MM.1S (cell line): ENCODE measurements around the gene IL13.

Experiments
- DNase-seq: peaks from one replicate; pipeline ENCODE4 v3.0.0-alpha.2; 2015
- H2AFZ ChIP-seq: fragments of 300-600 bp; sonication (generic); 2 replicates; pipeline ENCODE4 v1.6.0; 2016; ENCODE audit warnings: antibody characterized with exemption, low read length
- H3F3A ChIP-seq: fragments of 300-600 bp; sonication (generic); 2 replicates; pipeline ENCODE4 v1.6.1; 2016; ENCODE audit warnings: mild to moderate bottlenecking, antibody characterized with exemption, low read length, moderate library complexity, mixed read lengths; ENCODE audit not compliant: insufficient read depth
- H3K27ac ChIP-seq: fragments of 300-600 bp; sonication (generic); 2 replicates; pipeline ENCODE4 v1.5.1; 2016; ENCODE audit warnings: mild to moderate bottlenecking, low read length
- H3K27me3 ChIP-seq: fragments of 300-600 bp; sonication (generic); replicated peaks from 2 replicates; pipeline ENCODE4 v1.6.0; 2016; ENCODE audit warnings: low read length; ENCODE audit not compliant: insufficient read depth
- H3K36me3 ChIP-seq: fragments of 300-600 bp; sonication (generic); replicated peaks from 2 replicates; pipeline ENCODE4 v1.6.1; 2016; ENCODE audit warnings: mild to moderate bottlenecking, low read length, mixed read lengths; ENCODE audit not compliant: insufficient read depth
- H3K4me1 ChIP-seq: fragments of 300-600 bp; sonication (generic); 2 replicates; pipeline ENCODE4 v1.6.1; 2016; ENCODE audit warnings: low read length, mixed read lengths
- H3K4me2 ChIP-seq: fragments of 300-600 bp; sonication (generic); 2 replicates; pipeline ENCODE4 v1.6.0; 2016; ENCODE audit warnings: low read depth, low read length
- H3K4me3 ChIP-seq: fragments of 300-600 bp; sonication (generic); 2 replicates; pipeline ENCODE4 v1.5.1; 2016; ENCODE audit warnings: low read length, mixed read lengths
- H3K79me2 ChIP-seq: fragments of 300-600 bp; sonication (generic); 2 replicates; pipeline ENCODE4 v1.6.1; 2016; ENCODE audit warnings: mixed run types, low read length, mixed read lengths
- H3K9ac ChIP-seq: fragments of 300-600 bp; sonication (generic); 2 replicates; pipeline ENCODE4 v1.6.1; 2016; ENCODE audit warnings: low read length, mixed read lengths
- H3K9me2 ChIP-seq: fragments of 300-600 bp; sonication (generic); replicated peaks from 2 replicates; pipeline ENCODE4 v1.6.1; 2016; ENCODE audit warnings: mild to moderate bottlenecking, low read length, mixed read lengths; ENCODE audit not compliant: insufficient read depth
- H3K9me3 ChIP-seq: fragments of 300-600 bp; sonication (generic); replicated peaks from 2 replicates; pipeline ENCODE4 v1.6.1; 2016; ENCODE audit warnings: mild to moderate bottlenecking, low read length, mixed read lengths; ENCODE audit not compliant: insufficient read depth
- H4K20me1 ChIP-seq: fragments of 300-600 bp; sonication (generic); 2 replicates; pipeline ENCODE4 v1.6.1; 2016; ENCODE audit warnings: mild to moderate bottlenecking, low read length, moderate library complexity, mixed read lengths; ENCODE audit not compliant: insufficient read depth
- CTCF ChIP-seq: fragments of 300-600 bp; sonication (generic); IDR thresholded peaks from 2 replicates; pipeline ENCODE4 v1.5.1; 2016; ENCODE audit warnings: antibody characterized with exemption, low read length, mixed read lengths
- EZH2 ChIP-seq: fragments of 300-600 bp; sonication (generic); optimal IDR thresholded peaks from 2 replicates; pipeline ENCODE3; 2017; ENCODE audit warnings: low read depth, mild to moderate bottlenecking, antibody characterized with exemption, low read length, mixed read lengths
- EZH2phosphoT487 ChIP-seq: fragments of 300-600 bp; sonication (generic); IDR thresholded peaks from 2 replicates; pipeline ENCODE4 v1.6.1; 2018; ENCODE audit warnings: antibody characterized with exemption, low read length

The IL13 gene

GRCh38 chr5:132677191-132677590 is 19.2 kb downstream of the IL13 start:
- Histone ChIP-seq H3K4me3 (no peak overlapping the region), H3K9ac (no peak overlapping the region), H3K36me3 (no peaks in the 10 kb centered on the region), H2AFZ (no peak overlapping the region), H3K4me2 (no peak overlapping the region), H3K27ac (no peak overlapping the region), H3K27me3 (no peaks in the 10 kb centered on the region), H3K79me2 (no peaks in the 10 kb centered on the region), H3K9me2 (no peaks in the 10 kb centered on the region), H4K20me1 (no peaks in the 10 kb centered on the region), H3K4me1 (no peaks in the 10 kb centered on the region), H3F3A (no peaks in the 10 kb centered on the region), H3K9me3 (no peaks in the 10 kb centered on the region)
- no peak for TF ChIP-seq CTCF
- TF ChIP-seq EZH2, result no peak
- no peak for TF ChIP-seq EZH2phosphoT487
- no peak for DNase-seq

- Histone ChIP-seq H3K9ac (no peak overlapping the region), H3F3A (no peaks in the 10 kb centered on the region), H2AFZ (no peak overlapping the region), H3K9me3 (no peaks in the 10 kb centered on the region), H4K20me1 (no peaks in the 10 kb centered on the region), H3K4me2 (no peak overlapping the region), H3K4me1 (no peaks in the 10 kb centered on the region), H3K27ac (no peak overlapping the region), H3K27me3 (no peaks in the 10 kb centered on the region), H3K36me3 (no peaks in the 10 kb centered on the region), H3K4me3 (no peak overlapping the region), H3K79me2 (no peaks in the 10 kb centered on the region), H3K9me2 (no peaks in the 10 kb centered on the region)
- TF ChIP-seq CTCF (no peak), EZH2 (no peak), EZH2phosphoT487 (no peak)
- DNase-seq, result no peak
Measured at GRCh38 chr5:132677682-132678400, 19.9 kb downstream of the IL13 start.

- no peaks in the 10 kb centered on the region for H3K79me2 ChIP-seq
- H3K9me3 ChIP-seq, result no peaks in the 10 kb centered on the region
- H3F3A ChIP-seq, result no peaks in the 10 kb centered on the region
- no peaks in the 10 kb centered on the region for H3K9me2 ChIP-seq
- H4K20me1 ChIP-seq, result no peaks in the 10 kb centered on the region
- H3K9ac ChIP-seq, result no peak overlapping the region
- H3K27ac ChIP-seq, result no peak overlapping the region
- H3K27me3 ChIP-seq, result no peaks in the 10 kb centered on the region
- no peak for DNase-seq
- no peaks in the 10 kb centered on the region for H3K4me1 ChIP-seq
- H3K4me2 ChIP-seq, result no peak overlapping the region
- H3K4me3 ChIP-seq, result no peak overlapping the region
- TF ChIP-seq EZH2 (no peak), CTCF (no peak), EZH2phosphoT487 (no peak)
- no peak overlapping the region for H2AFZ ChIP-seq
- no peaks in the 10 kb centered on the region for H3K36me3 ChIP-seq
Measured at GRCh38 chr5:132678735-132679134, 20.8 kb downstream of the IL13 start.
